Activated naive CD8-positive, alpha-beta T cell treated with anti-CD3 and anti-CD28 coated beads, Interleukin-2, amount 50 U/mL, for 24 hours (primary cell): ENCODE data around the gene THADA.

Experiments
- ATAC-seq: fragments of 150-1000 bp; cut with Tn5 transposase; one replicate; pipeline ENCODE4 v1.10.0; 2021
- DNase-seq: peaks from one replicate; pipeline ENCODE4 v3.0.0; 2021
- H3K27ac Mint-ChIP-seq: one replicate; pipeline ENCODE4 v1.8.0; 2021; ENCODE audit warnings: mild to moderate bottlenecking, mixed read lengths
- H3K27me3 Mint-ChIP-seq: one replicate; pipeline ENCODE4 v1.8.0; 2021; ENCODE audit warnings: mixed read lengths
- H3K36me3 Mint-ChIP-seq: one replicate; pipeline ENCODE4 v1.8.0; 2021; ENCODE audit warnings: low read depth, mixed read lengths
- H3K4me1 Mint-ChIP-seq: one replicate; pipeline ENCODE4 v1.8.0; 2021; ENCODE audit warnings: mixed read lengths
- H3K4me3 Mint-ChIP-seq: one replicate; pipeline ENCODE4 v1.8.0; 2021; ENCODE audit warnings: mild to moderate bottlenecking, moderate library complexity, mixed read lengths
- H3K9me3 Mint-ChIP-seq: one replicate; pipeline ENCODE4 v1.8.0; 2021; ENCODE audit warnings: mixed read lengths

THADA gene

GRCh38 chr2:43224131-43224570 is 371.7 kb downstream of the THADA start:
- H3K27me3 Mint-ChIP-seq, result peaks cover 2% of the 10 kb centered on the region
- peak overlapping the region; percentile 93 for H3K4me3 Mint-ChIP-seq
- no peak for ATAC-seq
- peaks cover 58% of the 10 kb centered on the region for H3K4me1 Mint-ChIP-seq
- peaks cover 28% of the 10 kb centered on the region for H3K36me3 Mint-ChIP-seq
- peak overlapping the region; percentile 98 for H3K27ac Mint-ChIP-seq
- DNase-seq, result peak; percentile 79
- H3K9me3 Mint-ChIP-seq, result no peaks in the 10 kb centered on the region

DNA sequence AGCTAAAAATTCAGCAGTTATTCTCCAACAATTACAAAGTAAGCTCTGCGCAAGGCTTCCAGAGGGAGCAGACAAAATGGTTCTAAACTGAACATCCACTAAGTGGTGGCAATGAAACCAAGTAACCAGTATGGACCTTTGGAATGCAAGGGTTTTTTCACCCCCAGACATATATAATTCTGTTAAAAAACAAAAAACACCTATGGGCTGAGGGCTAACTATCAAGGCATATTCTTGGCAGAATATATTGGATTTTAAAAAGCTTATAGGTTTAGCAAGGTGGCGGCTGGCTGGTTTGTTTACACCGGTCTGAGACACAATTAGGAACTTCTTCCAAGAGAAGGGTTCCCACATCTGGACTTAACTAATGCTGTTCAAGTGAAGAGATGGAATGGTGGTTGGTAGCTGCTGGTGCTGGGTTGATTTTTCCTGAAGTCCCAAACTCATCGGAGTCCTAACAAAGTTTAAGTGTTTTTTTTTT is 372.3 kb downstream of the THADA start:
- Mint-ChIP-seq H3K36me3 (peaks cover 28% of the 10 kb centered on the region), H3K27me3 (peaks cover 2% of the 10 kb centered on the region), H3K4me1 (peaks cover 58% of the 10 kb centered on the region), H3K9me3 (no peaks in the 10 kb centered on the region), H3K4me3 (peak overlapping the region; percentile 93), H3K27ac (peak overlapping the region; percentile 98)
- no peak for ATAC-seq
- no peak for DNase-seq

GRCh38 chr2:43222475-43223309 is 373.1 kb downstream of the THADA start:
- no peak for ATAC-seq
- peaks cover 28% of the 10 kb centered on the region for H3K36me3 Mint-ChIP-seq
- peaks cover 2% of the 10 kb centered on the region for H3K27me3 Mint-ChIP-seq
- peak overlapping the region; percentile 97 for H3K27ac Mint-ChIP-seq
- no peaks in the 10 kb centered on the region for H3K9me3 Mint-ChIP-seq
- no peak for DNase-seq
- peaks cover 58% of the 10 kb centered on the region for H3K4me1 Mint-ChIP-seq
- H3K4me3 Mint-ChIP-seq, result peak overlapping the region; percentile 94

DNA sequence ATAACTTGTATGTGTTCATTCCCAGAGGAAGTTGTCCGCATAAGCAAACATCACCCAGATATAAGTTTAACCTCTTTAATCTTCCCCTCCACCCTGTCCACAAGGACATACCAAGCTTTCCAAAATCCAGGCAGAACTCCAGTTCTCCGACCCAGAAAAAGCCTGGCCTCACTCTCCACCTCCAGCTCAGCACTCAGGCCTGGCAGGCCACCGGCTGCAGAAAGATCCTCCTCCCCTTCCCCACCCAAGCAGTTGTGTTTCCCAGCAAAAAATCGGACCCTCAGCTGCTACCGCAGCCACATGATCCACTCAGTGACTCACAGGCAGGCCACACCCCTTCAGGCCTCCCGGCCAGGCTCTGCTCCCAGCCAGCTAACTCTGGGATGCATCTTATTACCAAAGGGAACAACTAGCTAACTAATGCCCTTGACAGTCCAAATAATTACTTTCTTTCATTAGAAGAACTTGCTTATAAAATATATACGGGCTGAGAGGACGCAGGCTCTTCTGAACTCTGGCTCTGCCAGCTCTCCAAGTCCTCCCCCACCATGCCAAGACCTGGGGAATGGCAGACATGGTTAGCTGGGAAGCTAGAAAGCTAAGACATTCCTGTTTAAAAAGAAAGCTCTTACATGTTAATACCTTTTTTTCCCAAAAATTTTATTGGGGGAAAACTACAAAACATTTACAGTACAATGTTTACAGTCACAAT is 373.9 kb downstream of the THADA start:
- ATAC-seq, result no peak
- peak; percentile 78 for DNase-seq
- H3K27ac Mint-ChIP-seq, result peak overlapping the region; percentile 97
- H3K4me1 Mint-ChIP-seq, result peaks cover 62% of the 10 kb centered on the region
- peak overlapping the region; percentile 94 for H3K4me3 Mint-ChIP-seq
- peaks cover 2% of the 10 kb centered on the region for H3K27me3 Mint-ChIP-seq
- peaks cover 28% of the 10 kb centered on the region for H3K36me3 Mint-ChIP-seq
- H3K9me3 Mint-ChIP-seq, result no peaks in the 10 kb centered on the region

- Mint-ChIP-seq H3K36me3 (peaks cover 28% of the 10 kb centered on the region), H3K27ac (peak overlapping the region; percentile 97), H3K4me3 (peak overlapping the region; percentile 94), H3K4me1 (peaks cover 64% of the 10 kb centered on the region), H3K27me3 (peaks cover 2% of the 10 kb centered on the region), H3K9me3 (no peaks in the 10 kb centered on the region)
- DNase-seq, result peak; percentile 42
- no peak for ATAC-seq
These were observed 374.6 kb downstream of the THADA start for GRCh38 chr2:43221124-43221762.

DNA sequence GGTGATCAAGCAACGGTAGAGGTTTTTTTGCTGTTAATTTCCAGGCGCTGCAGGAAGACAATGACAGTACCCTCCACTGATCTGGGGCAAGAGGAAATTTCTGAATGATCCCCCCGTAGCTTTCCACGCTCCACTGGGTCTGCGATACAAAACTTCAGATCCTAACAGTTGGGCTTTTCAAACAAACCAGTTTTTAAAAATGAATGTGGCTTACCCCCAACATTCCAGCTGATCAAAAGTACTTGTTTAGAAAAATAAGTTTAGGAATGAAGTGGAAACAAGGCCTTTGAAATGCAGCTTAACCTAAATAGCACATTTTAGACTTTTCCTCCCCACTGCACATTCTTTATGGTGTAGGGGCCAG is 375.1 kb downstream of the THADA start:
- H3K9me3 Mint-ChIP-seq, result no peaks in the 10 kb centered on the region
- DNase-seq, result no peak
- H3K4me1 Mint-ChIP-seq, result peaks cover 64% of the 10 kb centered on the region
- peak overlapping the region; percentile 97 for H3K27ac Mint-ChIP-seq
- ATAC-seq, result no peak
- H3K4me3 Mint-ChIP-seq, result peak overlapping the region; percentile 94
- peaks cover 2% of the 10 kb centered on the region for H3K27me3 Mint-ChIP-seq
- H3K36me3 Mint-ChIP-seq, result peaks cover 28% of the 10 kb centered on the region

DNA sequence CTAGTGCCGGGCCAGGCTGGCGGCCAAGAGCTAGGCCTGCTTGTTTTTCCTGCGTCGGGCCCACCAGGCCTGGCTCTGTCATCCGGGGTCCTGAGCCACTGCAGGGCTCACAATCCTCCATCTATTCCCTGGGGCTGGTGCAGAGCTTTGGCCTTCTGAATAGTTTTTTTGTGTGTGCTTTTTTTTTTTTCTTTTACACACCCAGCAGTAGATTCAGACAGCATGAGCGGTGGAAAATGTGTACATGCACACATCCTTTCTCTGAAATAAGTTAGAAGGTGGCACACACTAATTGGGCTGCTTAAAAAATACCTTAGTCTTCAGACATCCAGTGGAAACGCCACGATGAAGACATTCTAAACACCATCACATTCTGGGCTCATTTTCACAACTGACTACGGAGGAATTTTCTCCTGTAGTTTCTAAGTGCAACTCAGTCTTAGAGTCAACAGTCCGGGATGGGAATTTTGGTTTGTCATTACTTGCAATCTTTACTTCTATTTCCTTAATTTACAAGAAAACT is 375.5 kb downstream of the THADA start:
- Mint-ChIP-seq H3K36me3 (peaks cover 28% of the 10 kb centered on the region), H3K27ac (peak overlapping the region; percentile 97), H3K27me3 (peaks cover 2% of the 10 kb centered on the region), H3K4me3 (peak overlapping the region; percentile 94), H3K9me3 (no peaks in the 10 kb centered on the region), H3K4me1 (peaks cover 64% of the 10 kb centered on the region)
- no peak for DNase-seq
- peak; percentile 14 for ATAC-seq

DNA sequence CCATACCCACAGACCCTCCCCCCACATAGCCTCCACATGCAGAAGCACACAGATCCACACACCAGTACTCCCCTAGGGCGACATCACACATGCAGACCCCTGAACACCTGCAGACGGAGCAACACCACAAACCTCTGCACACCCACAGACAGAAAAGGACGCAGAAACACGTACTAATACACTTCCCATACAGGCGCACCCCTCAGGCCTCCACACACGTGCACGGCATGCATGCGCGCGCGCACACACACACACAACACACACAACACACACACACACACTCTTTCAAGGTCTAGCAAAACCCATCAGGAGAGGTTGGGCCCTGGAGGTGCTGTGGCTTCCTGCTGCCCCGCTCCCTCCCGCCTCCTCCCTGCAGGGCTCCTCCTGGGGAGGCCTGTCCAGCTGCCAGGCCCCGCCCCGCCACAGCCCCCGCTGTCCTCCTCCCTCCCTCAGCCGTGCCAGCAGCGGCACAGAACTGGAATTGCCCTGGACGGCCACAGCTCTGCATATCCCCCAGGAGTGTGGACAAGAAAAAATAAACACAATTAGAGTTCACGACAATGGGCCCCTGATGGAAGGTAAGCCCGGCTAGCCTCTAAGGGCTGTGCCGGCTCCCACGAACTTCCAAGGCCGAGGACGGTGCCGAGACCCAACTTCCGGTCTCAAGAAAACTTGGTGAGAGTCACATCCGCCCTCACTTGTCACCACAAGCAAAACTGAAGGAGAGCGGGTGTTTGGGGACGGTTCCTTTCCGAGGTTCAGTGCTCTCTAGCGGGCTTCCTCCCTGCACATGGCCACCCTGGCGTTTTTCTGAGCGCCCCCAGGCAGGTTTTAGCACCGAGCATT is 376.2 kb downstream of the THADA start:
- ATAC-seq, result peak; percentile 65
- H3K4me1 Mint-ChIP-seq, result peaks cover 64% of the 10 kb centered on the region

GRCh38 chr2:43218702-43219382 is 377.0 kb downstream of the THADA start:
- Mint-ChIP-seq H3K36me3 (peaks cover 20% of the 10 kb centered on the region), H3K27ac (peak overlapping the region; percentile 97), H3K4me1 (peaks cover 61% of the 10 kb centered on the region), H3K9me3 (no peaks in the 10 kb centered on the region), H3K4me3 (peak overlapping the region; percentile 94), H3K27me3 (no peaks in the 10 kb centered on the region)
- ATAC-seq (peak; percentile 7), DNase-seq (peak; percentile 61)

More for the DNA sequence above, 376.2 kb downstream of the THADA start:
- peak overlapping the region; percentile 97 for H3K27ac Mint-ChIP-seq
- H3K4me3 Mint-ChIP-seq, result peak overlapping the region; percentile 94
- no peaks in the 10 kb centered on the region for H3K9me3 Mint-ChIP-seq
- H3K36me3 Mint-ChIP-seq, result peaks cover 24% of the 10 kb centered on the region
- H3K27me3 Mint-ChIP-seq, result peaks cover 2% of the 10 kb centered on the region
- DNase-seq, result peak; percentile 79

DNA sequence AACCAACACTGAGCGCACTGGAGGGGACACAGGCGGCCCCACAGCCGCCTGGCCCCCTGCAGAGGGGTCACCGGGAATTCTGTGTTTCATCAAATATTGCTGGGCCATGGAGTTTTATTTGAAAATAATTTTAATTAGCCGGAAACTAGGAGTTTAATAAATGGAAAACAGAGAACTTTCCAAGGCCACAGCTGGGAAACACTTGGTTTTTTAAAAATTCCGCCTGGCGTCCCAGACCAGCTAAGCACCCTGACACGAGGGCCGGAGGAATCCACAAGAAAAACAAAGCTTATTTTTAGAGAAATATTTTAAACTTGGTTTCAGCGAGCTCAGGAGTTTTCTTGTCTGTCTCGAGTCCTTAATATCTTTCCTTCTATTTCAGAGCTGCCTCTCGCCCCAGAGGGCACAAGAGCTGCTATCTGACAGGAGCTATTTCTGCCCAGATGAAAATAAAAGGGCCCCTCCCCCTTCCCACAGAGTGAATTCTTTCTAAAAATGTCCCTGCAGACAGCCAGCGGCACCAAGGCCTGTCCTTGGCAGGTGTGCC is 377.6 kb downstream of the THADA start:
- Mint-ChIP-seq H3K4me3 (peak overlapping the region; percentile 21), H3K9me3 (no peaks in the 10 kb centered on the region), H3K27me3 (no peaks in the 10 kb centered on the region), H3K36me3 (peaks cover 14% of the 10 kb centered on the region), H3K4me1 (peaks cover 59% of the 10 kb centered on the region), H3K27ac (peak overlapping the region; percentile 97)
- ATAC-seq (no peak), DNase-seq (no peak)

DNA sequence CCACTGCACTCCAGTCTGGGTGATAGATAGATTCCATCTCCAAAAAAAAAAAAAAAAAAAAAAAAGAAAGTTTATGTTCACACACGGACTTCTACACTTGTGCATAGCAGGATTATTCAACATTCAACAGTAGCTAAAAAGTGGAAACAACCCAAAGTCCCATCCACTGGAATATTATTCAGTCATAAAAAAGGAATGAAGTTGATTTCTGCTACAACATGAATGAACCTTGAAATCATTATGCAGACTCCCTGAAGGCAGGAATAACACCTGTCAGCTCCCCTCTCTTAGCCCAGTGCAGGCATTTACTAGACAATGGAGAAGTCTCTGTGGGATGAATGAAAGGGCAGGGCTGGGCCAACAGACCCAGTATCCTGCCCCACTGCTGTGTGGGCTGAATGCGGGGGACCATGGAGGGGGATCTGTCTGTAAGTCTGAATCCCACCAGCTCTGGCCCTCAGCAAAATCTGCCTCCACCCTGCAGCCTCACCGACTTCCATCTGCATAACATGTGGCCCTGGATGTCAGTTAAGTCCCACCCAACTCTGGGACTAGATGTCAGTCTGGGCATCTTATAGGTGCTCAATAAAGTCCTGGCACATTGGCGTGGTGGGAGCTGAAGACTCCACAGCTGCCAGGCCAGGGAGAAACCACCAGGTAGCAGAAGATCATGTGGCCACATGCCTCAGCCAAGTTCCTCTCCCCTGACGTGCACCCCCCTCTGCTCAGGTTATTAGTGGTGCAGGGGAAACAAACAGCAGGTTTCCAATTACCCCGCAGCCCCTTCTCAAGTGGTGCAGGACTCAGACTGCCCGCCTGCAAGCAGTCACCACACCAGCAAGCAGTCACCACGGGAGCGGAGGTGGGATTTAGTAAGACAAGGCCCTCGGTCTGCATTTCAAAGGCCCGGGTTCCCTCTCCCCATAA is 378.3 kb downstream of the THADA start:
- DNase-seq (no peak), ATAC-seq (no peak)
- Mint-ChIP-seq H3K27me3 (no peaks in the 10 kb centered on the region), H3K36me3 (peaks cover 8% of the 10 kb centered on the region), H3K9me3 (no peaks in the 10 kb centered on the region), H3K4me3 (no peak overlapping the region), H3K4me1 (peaks cover 60% of the 10 kb centered on the region), H3K27ac (peak overlapping the region; percentile 73)

- no peaks in the 10 kb centered on the region for H3K9me3 Mint-ChIP-seq
- H3K4me1 Mint-ChIP-seq, result peaks cover 55% of the 10 kb centered on the region
- DNase-seq (no peak), ATAC-seq (no peak)
- H3K27ac Mint-ChIP-seq, result no peak overlapping the region
- no peaks in the 10 kb centered on the region for H3K36me3 Mint-ChIP-seq
- H3K4me3 Mint-ChIP-seq, result no peak overlapping the region
- H3K27me3 Mint-ChIP-seq, result no peaks in the 10 kb centered on the region
These were observed 379.2 kb downstream of the THADA start for GRCh38 chr2:43216629-43217028.
